K562 (cell line): Measurements from ENCODE around the gene WDR62. TPM values are rescaled to one million over a fixed set of nuclear protein-coding genes. Genes with fewer than 3 reads are reported as not detected.
A peak's percentile ranks its signal among the peaks of the same experiment; 100 is the strongest.

Experiments used
- ADNP ChIP-seq: fragments of 200-800 bp; sonication (Bioruptor generic); IDR thresholded peaks from 2 replicates; pipeline ENCODE4 v1.6.1; 2016; ENCODE audit warnings: missing genetic modification characterization, missing compliant biosample characterization
- BACH1 ChIP-seq: fragments of 200-800 bp; sonication (Bioruptor generic); IDR thresholded peaks from 2 replicates; pipeline ENCODE4 v1.6.1; 2016; ENCODE audit warnings: missing genetic modification characterization, missing compliant biosample characterization
- CAMTA2 ChIP-seq: fragments of 250-450 bp; sonication (Bioruptor Pico); conservative IDR thresholded peaks from 2 replicates; pipeline ENCODE4 v1.5.1; 2022
- CBFB ChIP-seq: sonication (generic); formaldehyde crosslinking; IDR thresholded peaks from 2 replicates; pipeline ENCODE4 v1.4.0; 2020; ENCODE audit warnings: mild to moderate bottlenecking, missing genetic modification reagents
- CEBPB ChIP-seq: fragments of 450-650 bp; IDR thresholded peaks from 2 replicates; pipeline ENCODE4 v1.6.1; 2016; ENCODE audit warnings: missing genetic modification characterization, missing compliant biosample characterization
- EWSR1 ChIP-seq: fragments of 450-650 bp; IDR thresholded peaks from 2 replicates; pipeline ENCODE4 v1.6.1; 2018; ENCODE audit warnings: borderline replicate concordance, mild to moderate bottlenecking, low read depth, moderate library complexity; ENCODE audit not compliant: partially characterized antibody
- GABPA ChIP-seq: fragments of 200-800 bp; sonication (Bioruptor generic); conservative IDR thresholded peaks from 2 replicates; pipeline ENCODE4 v1.6.1; 2016; ENCODE audit warnings: low read depth, missing genetic modification characterization, missing compliant biosample characterization
- KLF13 ChIP-seq: fragments of 450-650 bp; IDR thresholded peaks from 2 replicates; pipeline ENCODE4 v1.6.1; 2016; ENCODE audit warnings: missing genetic modification characterization, low read depth, mild to moderate bottlenecking, missing compliant biosample characterization, moderate library complexity, borderline replicate concordance
- MEF2A ChIP-seq: IDR thresholded peaks from 2 replicates; pipeline ENCODE4 v1.6.1; 2011; ENCODE audit warnings: low read depth, mild to moderate bottlenecking, low read length, moderate library complexity; ENCODE audit not compliant: control insufficient read depth
- PHB2 ChIP-seq: fragments of 450-650 bp; IDR thresholded peaks from 2 replicates; pipeline ENCODE4 v1.6.1; 2017; ENCODE audit warnings: low read depth
- RB1 ChIP-seq: fragments of 450-650 bp; IDR thresholded peaks from 2 replicates; pipeline ENCODE4 v1.6.1; 2017; ENCODE audit warnings: low read depth, mild to moderate bottlenecking
- RBM14 ChIP-seq: fragments of 200-400 bp; formaldehyde crosslinking; IDR thresholded peaks from 2 replicates; pipeline ENCODE4 v1.6.1; 2018; ENCODE audit warnings: low read depth, mild to moderate bottlenecking, low read length, moderate library complexity, borderline replicate concordance; ENCODE audit not compliant: insufficient read depth
- SLC30A9 ChIP-seq: fragments of 250-450 bp; sonication (Bioruptor Pico); IDR thresholded peaks from 2 replicates; pipeline ENCODE4 v1.8.0; 2022; ENCODE audit warnings: mild to moderate bottlenecking, moderate library complexity
- XRCC5 ChIP-seq: fragments of 200-400 bp; formaldehyde crosslinking; IDR thresholded peaks from 2 replicates; pipeline ENCODE4 v1.6.1; 2017; ENCODE audit warnings: low read depth, mild to moderate bottlenecking, low read length
- ZNF444 ChIP-seq: fragments of 250-450 bp; sonication (Bioruptor Pico); IDR thresholded peaks from 2 replicates; pipeline ENCODE4 v1.4.0; 2020; ENCODE audit warnings: mild to moderate bottlenecking, moderate library complexity
- ZNF830 ChIP-seq: fragments of 250-450 bp; sonication (Bioruptor Pico); IDR thresholded peaks from 2 replicates; pipeline ENCODE4 v1.5.0; 2021; ENCODE audit warnings: mild to moderate bottlenecking
- polyA plus RNA-seq, 8 experiments: library from polyadenylated mRNA; depleted of rRNA in 4 of 8; stranded (reverse) in 5 of 8; unstranded in 3 of 8; fragments of >200 nt; fragmentation: Nextera tagmentation in 2 of 8; fragmentation: Illumina TruSeq in 1 of 8; extraction: Ambion mirVana in 2 of 8; extraction: Trizol in 1 of 8; gene quantifications; 2 replicates each; pipeline versions ENCODE4 v1.2.1 to v1.2.3, GENCODE V29; 2011 to 2014; ENCODE audit warnings: inconsistent platforms in 1 of 8, missing spikeins in 1 of 8
- total RNA-seq, 7 experiments: library from RNA; depleted of rRNA in 6 of 7; stranded (reverse); fragments of >200 nt in 6 of 7; fragmentation: Illumina TruSeq in 2 of 7; extraction: Trizol in 2 of 7; gene quantifications; 2 replicates each; pipeline versions ENCODE4 v1.2.1 to v1.2.3, GENCODE V29; 2011 to 2021; ENCODE audit warnings: low replicate concordance in 1 of 7
- TF ChIP-seq, protein P1 (sequence below): fragments of 450-650 bp; formaldehyde crosslinking; conservative IDR thresholded peaks from 2 replicates; pipeline ENCODE4 v1.4.0; 2022; ENCODE audit warnings: mild to moderate bottlenecking, missing genetic modification characterization
- TF ChIP-seq, protein P2 (sequence below): fragments of 200-800 bp; sonication (Bioruptor generic); IDR thresholded peaks from 2 replicates; pipeline ENCODE4 v1.6.1; 2017; ENCODE audit warnings: missing genetic modification characterization, missing compliant biosample characterization
- TF ChIP-seq, protein P3 (sequence below): sonication (generic); formaldehyde crosslinking; IDR thresholded peaks from 2 replicates; pipeline ENCODE4 v1.8.1; 2023; ENCODE audit warnings: mild to moderate bottlenecking, missing genetic modification reagents
- TF ChIP-seq, protein P4 (sequence below): fragments of 450-650 bp; IDR thresholded peaks from 2 replicates; pipeline ENCODE4 v1.7.1; 2018; ENCODE audit warnings: mild to moderate bottlenecking, low read depth; ENCODE audit not compliant: partially characterized antibody

Gene WDR62
- total and polyA plus RNA-seq, 9 of the 15 experiments (the other 6 are each of a cell fraction or from before 2014, with no cell fraction given) = 0.35 to 32.8 (median 14.4) TPM

DNA sequence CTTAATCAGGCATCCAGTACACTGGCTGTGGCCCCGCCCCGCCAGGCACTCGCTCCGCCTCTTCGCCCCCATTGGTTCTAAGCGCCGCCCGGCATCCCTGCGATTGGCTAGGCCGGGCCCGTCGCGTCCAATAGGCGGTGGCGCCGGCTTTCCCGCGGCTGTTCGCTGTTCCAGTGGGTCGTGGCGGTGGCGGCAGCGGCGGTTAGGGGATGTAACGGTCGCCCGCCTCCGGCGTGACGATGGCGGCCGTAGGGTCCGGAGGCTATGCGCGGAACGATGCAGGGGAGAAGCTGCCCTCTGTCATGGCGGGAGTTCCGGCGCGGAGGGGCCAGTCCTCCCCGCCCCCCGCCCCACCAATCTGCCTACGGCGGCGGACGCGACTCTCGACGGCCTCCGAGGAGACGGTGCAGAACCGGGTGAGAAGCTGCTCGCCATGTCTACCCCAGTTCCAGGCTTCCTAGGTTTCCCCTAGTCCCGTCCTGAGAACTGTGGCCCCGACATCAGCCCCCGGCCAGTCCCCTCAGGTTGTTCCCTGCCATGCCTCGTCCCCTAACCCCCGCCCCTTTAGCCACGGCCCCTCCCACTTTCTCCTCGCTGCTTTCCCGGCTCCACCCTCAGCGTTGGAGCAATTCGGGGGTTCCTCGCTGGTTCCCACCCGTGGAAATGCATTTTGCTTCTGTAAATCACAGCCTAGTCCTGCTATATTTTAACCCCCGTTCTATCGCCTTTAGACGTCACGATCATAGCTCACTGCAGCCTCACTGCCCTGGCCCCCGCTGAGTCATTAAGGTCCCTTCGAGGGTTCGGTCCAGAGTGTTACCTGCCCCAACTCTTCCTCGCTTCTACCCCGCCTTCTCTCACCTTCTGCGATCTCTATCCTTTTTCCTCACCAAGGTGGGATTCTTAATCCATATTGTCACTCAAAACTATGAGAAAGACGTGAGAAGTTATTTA lies at the start of gene WDR62 (continued):
- TF ChIP-seq, protein P1, sequence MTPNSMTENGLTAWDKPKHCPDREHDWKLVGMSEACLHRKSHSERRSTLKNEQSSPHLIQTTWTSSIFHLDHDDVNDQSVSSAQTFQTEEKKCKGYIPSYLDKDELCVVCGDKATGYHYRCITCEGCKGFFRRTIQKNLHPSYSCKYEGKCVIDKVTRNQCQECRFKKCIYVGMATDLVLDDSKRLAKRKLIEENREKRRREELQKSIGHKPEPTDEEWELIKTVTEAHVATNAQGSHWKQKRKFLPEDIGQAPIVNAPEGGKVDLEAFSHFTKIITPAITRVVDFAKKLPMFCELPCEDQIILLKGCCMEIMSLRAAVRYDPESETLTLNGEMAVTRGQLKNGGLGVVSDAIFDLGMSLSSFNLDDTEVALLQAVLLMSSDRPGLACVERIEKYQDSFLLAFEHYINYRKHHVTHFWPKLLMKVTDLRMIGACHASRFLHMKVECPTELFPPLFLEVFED (CRISPR knock-in tag) = no peak
- no peak for TF ChIP-seq CBFB (CRISPR knock-in tag)
- TF ChIP-seq ADNP (tag) = no peak
- no peak for TF ChIP-seq RBM14
- TF ChIP-seq, protein P2, sequence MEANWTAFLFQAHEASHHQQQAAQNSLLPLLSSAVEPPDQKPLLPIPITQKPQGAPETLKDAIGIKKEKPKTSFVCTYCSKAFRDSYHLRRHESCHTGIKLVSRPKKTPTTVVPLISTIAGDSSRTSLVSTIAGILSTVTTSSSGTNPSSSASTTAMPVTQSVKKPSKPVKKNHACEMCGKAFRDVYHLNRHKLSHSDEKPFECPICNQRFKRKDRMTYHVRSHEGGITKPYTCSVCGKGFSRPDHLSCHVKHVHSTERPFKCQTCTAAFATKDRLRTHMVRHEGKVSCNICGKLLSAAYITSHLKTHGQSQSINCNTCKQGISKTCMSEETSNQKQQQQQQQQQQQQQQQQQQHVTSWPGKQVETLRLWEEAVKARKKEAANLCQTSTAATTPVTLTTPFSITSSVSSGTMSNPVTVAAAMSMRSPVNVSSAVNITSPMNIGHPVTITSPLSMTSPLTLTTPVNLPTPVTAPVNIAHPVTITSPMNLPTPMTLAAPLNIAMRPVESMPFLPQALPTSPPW (CRISPR knock-in tag) = peak; percentile 36
- TF ChIP-seq GABPA (tag) = no peak
- no peak for TF ChIP-seq CEBPB (tag)
- TF ChIP-seq, protein P3, sequence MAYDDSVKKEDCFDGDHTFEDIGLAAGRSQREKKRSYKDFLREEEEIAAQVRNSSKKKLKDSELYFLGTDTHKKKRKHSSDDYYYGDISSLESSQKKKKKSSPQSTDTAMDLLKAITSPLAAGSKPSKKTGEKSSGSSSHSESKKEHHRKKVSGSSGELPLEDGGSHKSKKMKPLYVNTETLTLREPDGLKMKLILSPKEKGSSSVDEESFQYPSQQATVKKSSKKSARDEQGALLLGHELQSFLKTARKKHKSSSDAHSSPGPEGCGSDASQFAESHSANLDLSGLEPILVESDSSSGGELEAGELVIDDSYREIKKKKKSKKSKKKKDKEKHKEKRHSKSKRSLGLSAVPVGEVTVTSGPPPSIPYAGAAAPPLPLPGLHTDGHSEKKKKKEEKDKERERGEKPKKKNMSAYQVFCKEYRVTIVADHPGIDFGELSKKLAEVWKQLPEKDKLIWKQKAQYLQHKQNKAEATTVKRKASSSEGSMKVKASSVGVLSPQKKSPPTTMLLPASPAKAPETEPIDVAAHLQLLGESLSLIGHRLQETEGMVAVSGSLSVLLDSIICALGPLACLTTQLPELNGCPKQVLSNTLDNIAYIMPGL (CRISPR knock-in tag) = 0 out of 2 replicates have a peak, but pooled peaks have one; percentile 68
- no peak for TF ChIP-seq KLF13
- TF ChIP-seq XRCC5 = 0 out of 2 replicates have a peak, but pooled peaks have one; percentile 9
- TF ChIP-seq RB1 = peak; percentile 46; the same call in 1 of the 2 replicates
- no peak for TF ChIP-seq ZNF830 (CRISPR knock-in tag)
- TF ChIP-seq PHB2 = no peak
- no peak for TF ChIP-seq SLC30A9 (CRISPR knock-in tag)
- no peak for TF ChIP-seq MEF2A
- TF ChIP-seq, protein P4, sequence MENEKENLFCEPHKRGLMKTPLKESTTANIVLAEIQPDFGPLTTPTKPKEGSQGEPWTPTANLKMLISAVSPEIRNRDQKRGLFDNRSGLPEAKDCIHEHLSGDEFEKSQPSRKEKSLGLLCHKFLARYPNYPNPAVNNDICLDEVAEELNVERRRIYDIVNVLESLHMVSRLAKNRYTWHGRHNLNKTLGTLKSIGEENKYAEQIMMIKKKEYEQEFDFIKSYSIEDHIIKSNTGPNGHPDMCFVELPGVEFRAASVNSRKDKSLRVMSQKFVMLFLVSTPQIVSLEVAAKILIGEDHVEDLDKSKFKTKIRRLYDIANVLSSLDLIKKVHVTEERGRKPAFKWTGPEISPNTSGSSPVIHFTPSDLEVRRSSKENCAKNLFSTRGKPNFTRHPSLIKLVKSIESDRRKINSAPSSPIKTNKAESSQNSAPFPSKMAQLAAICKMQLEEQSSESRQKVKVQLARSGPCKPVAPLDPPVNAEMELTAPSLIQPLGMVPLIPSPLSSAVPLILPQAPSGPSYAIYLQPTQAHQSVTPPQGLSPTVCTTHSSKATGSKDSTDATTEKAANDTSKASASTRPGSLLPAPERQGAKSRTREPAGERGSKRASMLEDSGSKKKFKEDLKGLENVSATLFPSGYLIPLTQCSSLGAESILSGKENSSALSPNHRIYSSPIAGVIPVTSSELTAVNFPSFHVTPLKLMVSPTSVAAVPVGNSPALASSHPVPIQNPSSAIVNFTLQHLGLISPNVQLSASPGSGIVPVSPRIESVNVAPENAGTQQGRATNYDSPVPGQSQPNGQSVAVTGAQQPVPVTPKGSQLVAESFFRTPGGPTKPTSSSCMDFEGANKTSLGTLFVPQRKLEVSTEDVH = peak; percentile 85
- no peak for TF ChIP-seq EWSR1
- TF ChIP-seq BACH1 (tag) = no peak
- no peak for TF ChIP-seq CAMTA2 (CRISPR knock-in tag)
- 0 out of 2 replicates have a peak, but pooled peaks have one; percentile 27 for TF ChIP-seq ZNF444 (CRISPR knock-in tag)
